ENCODE data around the gene ENTREP1. TPM values are rescaled to one million over a fixed set of nuclear protein-coding genes. Genes with fewer than 3 reads are reported as not detected.

The ENTREP1 gene
- total RNA-seq, 6 donors from 2014 or later, result 28.5 to 49.2 (median 38.2) TPM

DNA sequence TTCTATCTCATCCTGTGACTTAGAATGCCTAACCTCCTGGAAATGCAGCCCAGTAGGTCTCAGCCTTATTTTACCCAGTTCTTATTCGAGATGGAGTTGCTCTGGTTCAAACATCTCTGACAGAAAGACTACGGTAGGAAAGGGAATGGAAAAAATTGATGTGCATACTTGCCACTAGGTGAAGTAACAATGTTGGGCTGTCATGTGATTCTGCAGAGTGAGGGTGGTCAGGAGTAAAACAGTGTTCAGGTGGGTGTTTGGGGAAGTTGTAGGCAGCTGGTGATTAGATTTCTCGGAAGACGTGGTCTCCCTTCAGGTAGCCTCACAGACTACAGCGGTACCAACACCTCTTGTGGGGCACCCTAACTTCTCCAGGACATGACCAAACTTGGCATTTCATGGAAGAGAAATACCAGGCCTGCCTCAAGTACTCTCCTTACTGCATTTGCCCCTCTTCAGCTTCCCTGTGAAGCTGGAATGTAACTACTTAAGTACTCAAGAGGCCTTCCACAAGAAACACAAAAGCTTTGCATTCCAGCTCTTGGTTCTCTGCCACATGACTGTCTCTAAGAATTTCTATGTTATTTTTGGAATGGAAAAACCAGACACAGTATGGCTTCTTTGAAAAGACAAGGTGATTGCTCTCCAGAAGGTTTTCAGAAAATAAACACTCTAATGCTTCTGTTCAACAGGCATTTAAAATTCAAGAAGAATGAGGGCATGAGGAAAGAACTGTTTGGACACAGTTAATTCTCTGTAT, 17.4 kb upstream of the ENTREP1 start:
- H3K27ac ChIP-seq, result peak overlapping the region; percentile 23 to 66 (median 46)
- peaks cover 0 to 7% (median 0%) of the 10 kb centered on the region in 4 donors for H3K4me1 ChIP-seq
- ATAC-seq (ENCODE audit: low FRiP score in 2 of 2) (peak; percentile 67 to 89), DNase-seq (peak in 1 of 2 donors; percentile 65)
- H3K9me3 ChIP-seq, result peaks cover 0 to 4% (median under 1%) of the 10 kb centered on the region in 4 donors
- no peaks in the 10 kb centered on the region for H3K36me3 ChIP-seq
- H3K27me3 ChIP-seq, result no peaks in the 10 kb centered on the region
- no peak overlapping the region for H3K4me3 ChIP-seq
- TF ChIP-seq EP300 (IDR thresholded peaks at IDR 0.05) (peak in 1 of 4 donors; percentile 94), POLR2A (IDR thresholded peaks at IDR 0.05) (no peak), POLR2AphosphoS5 (IDR thresholded peaks at IDR 0.05) (peak; percentile 40 to 57)
- TF ChIP-seq, protein P1, sequence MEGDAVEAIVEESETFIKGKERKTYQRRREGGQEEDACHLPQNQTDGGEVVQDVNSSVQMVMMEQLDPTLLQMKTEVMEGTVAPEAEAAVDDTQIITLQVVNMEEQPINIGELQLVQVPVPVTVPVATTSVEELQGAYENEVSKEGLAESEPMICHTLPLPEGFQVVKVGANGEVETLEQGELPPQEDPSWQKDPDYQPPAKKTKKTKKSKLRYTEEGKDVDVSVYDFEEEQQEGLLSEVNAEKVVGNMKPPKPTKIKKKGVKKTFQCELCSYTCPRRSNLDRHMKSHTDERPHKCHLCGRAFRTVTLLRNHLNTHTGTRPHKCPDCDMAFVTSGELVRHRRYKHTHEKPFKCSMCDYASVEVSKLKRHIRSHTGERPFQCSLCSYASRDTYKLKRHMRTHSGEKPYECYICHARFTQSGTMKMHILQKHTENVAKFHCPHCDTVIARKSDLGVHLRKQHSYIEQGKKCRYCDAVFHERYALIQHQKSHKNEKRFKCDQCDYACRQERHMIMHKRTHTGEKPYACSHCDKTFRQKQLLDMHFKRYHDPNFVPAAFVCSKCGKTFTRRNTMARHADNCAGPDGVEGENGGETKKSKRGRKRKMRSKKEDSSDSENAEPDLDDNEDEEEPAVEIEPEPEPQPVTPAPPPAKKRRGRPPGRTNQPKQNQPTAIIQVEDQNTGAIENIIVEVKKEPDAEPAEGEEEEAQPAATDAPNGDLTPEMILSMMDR (IDR thresholded peaks at IDR 0.05), result peak in 3 of 6 experiments; percentile 41 to 69 (median 46)
- WGBS, 2 donors, result 65 to 79% methylated on average over 5 of the region's 5 CpGs

DNA sequence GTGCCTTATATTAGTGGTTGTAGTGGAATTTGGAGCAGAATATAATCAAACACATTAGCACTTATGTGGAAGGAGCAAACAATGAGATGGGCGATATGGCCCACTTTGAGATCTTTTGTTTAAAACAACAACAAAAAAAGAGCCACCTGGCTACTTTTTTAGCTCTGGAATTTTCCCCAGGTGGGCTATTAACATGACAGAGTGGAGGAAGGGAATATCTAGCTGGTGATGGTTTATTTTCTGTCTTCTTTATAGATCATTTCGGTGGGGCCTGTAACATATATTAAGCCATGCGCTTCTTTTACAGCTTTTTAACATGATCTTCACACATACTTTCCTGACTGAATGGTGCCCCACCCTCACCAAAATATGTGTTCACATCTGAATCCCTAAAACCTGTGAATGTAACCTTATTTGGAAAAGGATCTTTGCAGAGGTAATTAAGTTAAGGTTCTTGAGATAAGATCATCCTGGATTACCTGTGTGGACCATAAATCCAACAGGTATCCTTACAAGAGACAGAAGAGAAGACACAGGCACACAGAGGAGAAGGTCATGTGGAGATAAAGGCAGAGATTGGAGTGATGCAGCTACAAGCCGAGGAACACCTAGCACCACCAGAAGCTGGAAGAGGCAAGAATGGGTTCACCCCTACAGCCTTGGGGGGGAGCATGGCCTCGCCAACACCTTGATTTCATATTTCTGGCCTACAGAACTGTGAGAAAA, 16.6 kb upstream of the ENTREP1 start:
- TF ChIP-seq, protein P1 (IDR thresholded peaks at IDR 0.05), result no peak
- no peak for TF ChIP-seq POLR2A (IDR thresholded peaks at IDR 0.05)
- TF ChIP-seq POLR2AphosphoS5 (IDR thresholded peaks at IDR 0.05), result no peak
- no peak for TF ChIP-seq EP300 (IDR thresholded peaks at IDR 0.05)
- Histone ChIP-seq H3K9me3 (peaks cover 0 to 11% (median 7%) of the 10 kb centered on the region in 4 donors), H3K27me3 (no peaks in the 10 kb centered on the region), H3K4me1 (peaks cover 0 to 7% (median 0%) of the 10 kb centered on the region in 4 donors), H3K36me3 (no peaks in the 10 kb centered on the region), H3K4me3 (no peak overlapping the region), H3K27ac (peak overlapping the region in 3 of 4 donors; percentile 23 to 66 (median 40))
- ATAC-seq (ENCODE audit: low FRiP score in 2 of 2) (no peak), DNase-seq (no peak)
- 64 to 79% methylated on average over 5 of the region's 5 CpGs for WGBS, 2 donors

DNA sequence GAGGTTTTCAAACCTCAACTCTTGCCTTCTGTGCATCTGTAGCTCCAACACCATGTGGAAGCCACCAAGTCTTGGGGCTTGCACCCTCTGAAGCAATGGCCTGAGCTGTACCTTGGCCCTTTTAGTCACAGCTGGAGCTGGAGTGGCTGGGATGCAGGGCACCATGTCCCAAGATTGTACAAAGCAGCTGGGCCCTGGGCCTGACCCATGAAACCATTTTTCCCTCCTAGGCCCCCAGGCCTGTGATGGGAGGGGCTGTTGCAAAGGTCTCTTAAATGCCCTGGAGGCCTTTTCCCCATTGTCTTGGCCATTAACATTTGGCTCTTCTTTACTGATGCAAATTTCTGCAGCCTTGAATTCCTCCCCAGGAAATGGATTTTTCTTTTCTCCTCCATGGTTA, 11.8 kb upstream of the ENTREP1 start:
- no peaks in the 10 kb centered on the region for H3K27me3 ChIP-seq
- H3K36me3 ChIP-seq, result no peaks in the 10 kb centered on the region
- TF ChIP-seq EP300 (IDR thresholded peaks at IDR 0.05) (no peak), POLR2A (IDR thresholded peaks at IDR 0.05) (no peak)
- peaks cover 0 to 12% (median 11%) of the 10 kb centered on the region in 4 donors for H3K9me3 ChIP-seq
- ATAC-seq (ENCODE audit: low FRiP score in 2 of 2) (no peak), DNase-seq (no peak)
- H3K27ac ChIP-seq, result no peak overlapping the region
- no peak overlapping the region for H3K4me3 ChIP-seq
- H3K4me1 ChIP-seq, result no peaks in the 10 kb centered on the region

DNA sequence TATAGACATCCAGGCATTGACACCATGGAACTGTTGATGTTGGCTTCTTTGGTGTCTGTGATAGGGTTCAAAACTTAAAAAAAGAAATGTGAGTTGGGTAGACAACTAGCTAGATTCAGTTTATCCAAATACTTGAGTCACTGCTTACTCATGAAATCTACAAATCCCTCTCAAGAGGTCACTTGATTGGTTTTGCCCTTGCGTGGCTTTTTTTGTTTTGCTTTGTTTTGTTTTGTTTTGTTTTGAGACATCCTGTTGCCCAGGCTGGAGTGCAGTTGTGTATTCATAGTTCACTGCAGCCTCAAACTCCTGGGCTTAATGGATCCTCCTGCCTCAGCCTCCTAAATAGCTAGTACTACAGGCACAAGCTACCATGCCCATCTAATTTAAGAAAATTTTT, 10.5 kb upstream of the ENTREP1 start:
- 63 to 68% methylated on average over 1 of the region's 1 CpG for WGBS, 2 donors
- Histone ChIP-seq H3K27me3 (no peaks in the 10 kb centered on the region), H3K4me1 (no peaks in the 10 kb centered on the region), H3K4me3 (no peak overlapping the region), H3K27ac (no peak overlapping the region), H3K36me3 (no peaks in the 10 kb centered on the region), H3K9me3 (peaks cover 0 to 12% (median 11%) of the 10 kb centered on the region in 4 donors)
- TF ChIP-seq POLR2AphosphoS5 (IDR thresholded peaks at IDR 0.05) (no peak), EP300 (IDR thresholded peaks at IDR 0.05) (no peak), POLR2A (IDR thresholded peaks at IDR 0.05) (no peak)
- TF ChIP-seq, protein P1 (IDR thresholded peaks at IDR 0.05), result no peak
- DNase-seq, result no peak
- no peak for ATAC-seq (ENCODE audit: low FRiP score in 2 of 2)

DNA sequence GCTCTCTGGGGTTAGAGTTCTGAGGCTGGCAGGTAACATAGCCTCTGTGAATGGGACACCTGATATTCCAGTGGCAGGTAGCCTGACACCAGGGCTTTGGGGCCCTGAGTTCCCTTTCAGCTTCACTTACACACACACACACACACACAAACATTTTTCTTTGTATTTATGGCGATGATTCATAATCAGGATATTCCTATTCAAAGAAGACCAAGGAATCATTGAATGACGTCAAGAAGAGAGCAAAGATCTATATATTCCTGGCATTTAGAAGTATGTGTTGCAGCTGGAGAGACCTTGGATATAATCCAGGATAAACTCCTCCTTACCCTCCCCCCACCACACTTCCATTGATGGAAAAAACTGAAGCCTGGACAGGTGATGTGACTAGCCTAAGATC, 7.9 kb upstream of the ENTREP1 start:
- Histone ChIP-seq H3K9me3 (peaks cover 0 to 12% (median 11%) of the 10 kb centered on the region in 4 donors), H3K4me3 (no peak overlapping the region), H3K27me3 (no peaks in the 10 kb centered on the region), H3K36me3 (no peaks in the 10 kb centered on the region), H3K4me1 (no peaks in the 10 kb centered on the region), H3K27ac (no peak overlapping the region)
- no peak for ATAC-seq (ENCODE audit: low FRiP score in 2 of 2)
- TF ChIP-seq POLR2AphosphoS5 (IDR thresholded peaks at IDR 0.05) (no peak), EP300 (IDR thresholded peaks at IDR 0.05) (no peak), POLR2A (IDR thresholded peaks at IDR 0.05) (no peak)
- TF ChIP-seq, protein P1 (IDR thresholded peaks at IDR 0.05), result no peak
- WGBS, 2 donors, result 75 to 78% methylated on average over 2 of the region's 2 CpGs
- no peak for DNase-seq

Data from upper lobe of left lung (tissue), 6 donors.